ENCODE results near the gene LSM14A. TPM values are rescaled to one million over a fixed set of nuclear protein-coding genes. Genes with fewer than 3 reads are reported as not detected.
"Not testable (repeated sequence)": the region's sequence is repeated elsewhere in the genome, so short reads cannot be mapped to it uniquely, and the experiment has no call there.

LSM14A gene
- total RNA-seq, 2 experiments from 2014 or later: 182 to 189 TPM

DNA sequence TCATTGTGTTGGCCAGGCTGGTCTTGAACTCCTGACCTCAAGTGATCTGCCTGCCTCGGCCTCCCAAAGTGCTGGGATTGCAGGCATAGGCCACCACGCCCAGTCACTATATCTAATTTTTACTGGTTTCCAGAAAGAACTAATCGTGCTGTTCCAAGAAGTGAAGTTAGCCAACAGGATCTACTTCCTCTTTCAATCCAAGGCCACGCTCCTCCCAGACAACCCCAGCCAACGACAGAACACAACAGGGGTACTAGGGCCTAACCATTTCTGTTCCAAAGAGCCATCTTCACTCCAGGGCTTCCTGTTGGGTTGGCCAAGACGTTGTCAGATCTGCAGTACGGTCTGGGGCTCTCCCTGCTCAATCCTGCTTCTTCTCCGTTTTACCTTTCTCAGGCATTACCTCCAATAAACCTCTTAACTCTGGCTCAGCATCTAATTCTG lies 7.0 kb upstream of the LSM14A start:
- H2AFZ ChIP-seq (ENCODE audit: low read length): no peak overlapping the region
- peaks cover 11% of the 10 kb centered on the region for H3K4me1 ChIP-seq (ENCODE audit: insufficient read depth, low read length, poor library complexity, severe bottlenecking)
- H3K79me2 ChIP-seq (ENCODE audit: insufficient read depth, low read depth, low read length): no peaks in the 10 kb centered on the region
- intact Hi-C loops (cut with micrococcal nuclease; ENCODE audit: unreplicated experiment): no loop called here
- no peak overlapping the region for H3K4me3 ChIP-seq (ENCODE audit: low read depth, low read length, poor library complexity, severe bottlenecking)
- H4K20me1 ChIP-seq (ENCODE audit: insufficient read depth, low read length): no peaks in the 10 kb centered on the region
- no peaks in the 10 kb centered on the region for H3K9me2 ChIP-seq (ENCODE audit: insufficient read depth, low read length)
- H3K27ac ChIP-seq (ENCODE audit: low read depth, low read length, poor library complexity, severe bottlenecking): no peak overlapping the region
- no TSS peak for BruUV-seq (replicated peaks)
- no peaks in the 10 kb centered on the region for H3K36me3 ChIP-seq (ENCODE audit: insufficient read depth, low read length)
- ChIA-PET CTCF (ENCODE audit: unreplicated experiment) (no interaction called here), POLR2A (no interaction called here)
- TF ChIP-seq, protein P1, sequence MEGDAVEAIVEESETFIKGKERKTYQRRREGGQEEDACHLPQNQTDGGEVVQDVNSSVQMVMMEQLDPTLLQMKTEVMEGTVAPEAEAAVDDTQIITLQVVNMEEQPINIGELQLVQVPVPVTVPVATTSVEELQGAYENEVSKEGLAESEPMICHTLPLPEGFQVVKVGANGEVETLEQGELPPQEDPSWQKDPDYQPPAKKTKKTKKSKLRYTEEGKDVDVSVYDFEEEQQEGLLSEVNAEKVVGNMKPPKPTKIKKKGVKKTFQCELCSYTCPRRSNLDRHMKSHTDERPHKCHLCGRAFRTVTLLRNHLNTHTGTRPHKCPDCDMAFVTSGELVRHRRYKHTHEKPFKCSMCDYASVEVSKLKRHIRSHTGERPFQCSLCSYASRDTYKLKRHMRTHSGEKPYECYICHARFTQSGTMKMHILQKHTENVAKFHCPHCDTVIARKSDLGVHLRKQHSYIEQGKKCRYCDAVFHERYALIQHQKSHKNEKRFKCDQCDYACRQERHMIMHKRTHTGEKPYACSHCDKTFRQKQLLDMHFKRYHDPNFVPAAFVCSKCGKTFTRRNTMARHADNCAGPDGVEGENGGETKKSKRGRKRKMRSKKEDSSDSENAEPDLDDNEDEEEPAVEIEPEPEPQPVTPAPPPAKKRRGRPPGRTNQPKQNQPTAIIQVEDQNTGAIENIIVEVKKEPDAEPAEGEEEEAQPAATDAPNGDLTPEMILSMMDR (conservative IDR thresholded peaks at IDR 0.05; ENCODE audit: low read length): no peak
- H3K9me3 ChIP-seq (ENCODE audit: low read length): no peaks in the 10 kb centered on the region; the same call in 1 of the 2 replicates
- no peak overlapping the region for H3K4me2 ChIP-seq (ENCODE audit: low read length)
- no peak for DNase-seq (ENCODE audit: low spot score)

DNA sequence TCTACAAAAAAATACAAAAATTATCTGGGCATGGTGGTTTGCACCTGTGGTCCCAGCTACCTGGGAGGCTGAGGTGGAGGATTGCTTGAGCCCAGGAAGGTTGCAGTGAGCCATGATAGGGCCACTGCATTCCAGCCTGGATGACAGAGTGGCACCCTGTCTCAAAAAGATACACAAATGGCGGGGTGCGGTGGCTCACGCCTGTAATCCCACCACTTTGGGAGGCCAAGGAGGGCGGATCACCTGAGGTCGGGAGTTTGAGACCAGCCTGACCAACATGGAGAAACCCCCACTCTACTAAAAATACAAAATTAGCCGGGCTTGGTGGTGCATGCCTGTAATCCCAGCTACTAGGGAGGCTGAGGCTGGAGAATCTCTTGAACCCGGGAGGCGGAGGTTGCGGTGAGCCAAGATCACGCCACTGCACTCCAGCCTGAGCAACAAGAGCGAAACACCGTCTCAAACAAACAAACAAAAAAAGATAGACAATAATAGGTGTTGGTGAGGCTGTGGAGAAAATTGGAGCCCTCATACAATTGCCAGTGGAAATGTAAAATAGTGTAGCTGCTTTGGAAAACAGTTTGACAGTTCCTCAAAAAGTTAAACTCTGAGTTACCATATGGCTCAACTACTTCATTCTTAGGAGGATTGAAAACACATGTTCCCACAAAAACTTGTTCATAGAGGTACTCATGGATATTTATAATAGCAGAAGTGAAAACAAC lies 2.7 kb upstream of the LSM14A start:
- H3K36me3 ChIP-seq (ENCODE audit: insufficient read depth, low read length): peaks cover 14% of the 10 kb centered on the region
- H3K4me1 ChIP-seq (ENCODE audit: insufficient read depth, low read length, poor library complexity, severe bottlenecking): peaks cover 26% of the 10 kb centered on the region
- peaks cover 28% of the 10 kb centered on the region for H3K79me2 ChIP-seq (ENCODE audit: insufficient read depth, low read depth, low read length)
- H3K9me2 ChIP-seq (ENCODE audit: insufficient read depth, low read length); H3K9me3 ChIP-seq (ENCODE audit: low read length); intact Hi-C loops (cut with micrococcal nuclease; ENCODE audit: unreplicated experiment); BruUV-seq (replicated peaks); H3K4me3 ChIP-seq (ENCODE audit: low read depth, low read length, poor library complexity, severe bottlenecking); CTCF ChIA-PET (ENCODE audit: unreplicated experiment); H4K20me1 ChIP-seq (ENCODE audit: insufficient read depth, low read length); DNase-seq (ENCODE audit: low spot score): not testable (repeated sequence)
- POLR2A ChIA-PET: interaction anchor here (1.5 kb wide), 1 partner anchor 35 kb away, joined by 3 read pairs; no protein-coding TSS in a partner anchor
- H3K27ac ChIP-seq (ENCODE audit: low read depth, low read length, poor library complexity, severe bottlenecking): peak overlapping the region; percentile 91
- peak overlapping the region; percentile 75; the same call in 1 of the 2 replicates for H3K4me2 ChIP-seq (ENCODE audit: low read length)
- peak overlapping the region; percentile 89; the same call in 1 of the 2 replicates for H2AFZ ChIP-seq (ENCODE audit: low read length)

DNA sequence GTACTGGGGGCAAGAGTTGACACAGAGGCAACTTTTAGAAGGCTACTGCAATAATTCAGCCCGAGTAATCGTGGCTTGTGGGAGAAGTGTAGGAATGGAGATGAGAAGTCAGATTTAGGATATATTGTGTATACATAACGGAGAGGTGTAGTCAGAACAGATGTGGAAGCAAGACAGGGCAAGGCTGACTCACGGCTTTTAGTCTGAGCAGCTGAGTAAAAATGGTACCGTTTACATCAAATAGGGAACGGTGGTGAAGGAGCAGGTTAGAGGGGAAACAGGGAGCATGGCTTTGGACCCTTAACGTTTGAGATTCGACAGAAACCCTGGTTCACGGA lies 796 bp upstream of the LSM14A start:
- H3K4me2 ChIP-seq (ENCODE audit: low read length): peak overlapping the region; percentile 75
- BruUV-seq (replicated peaks): no TSS peak
- TF ChIP-seq EZH2phosphoT487 (IDR thresholded peaks at IDR 0.05; ENCODE audit: borderline replicate concordance, low read depth, low read length): no peak
- TF ChIP-seq, protein P1 (conservative IDR thresholded peaks at IDR 0.05; ENCODE audit: low read length): no peak
- H3K4me1 ChIP-seq (ENCODE audit: insufficient read depth, low read length, poor library complexity, severe bottlenecking): peaks cover 45% of the 10 kb centered on the region
- peaks cover 20% of the 10 kb centered on the region for H4K20me1 ChIP-seq (ENCODE audit: insufficient read depth, low read length)
- intact Hi-C loops (cut with micrococcal nuclease; ENCODE audit: unreplicated experiment): no loop called here
- POLR2A ChIA-PET: interaction anchor here (0.6 to 5.0 kb wide), 7 partner anchors 18 to 1164 kb away, joined by 3 to 26 read pairs (median 3); no protein-coding TSS in a partner anchor
- H3K27ac ChIP-seq (ENCODE audit: low read depth, low read length, poor library complexity, severe bottlenecking): peak overlapping the region; percentile 91
- no peak for DNase-seq (ENCODE audit: low spot score)
- no peaks in the 10 kb centered on the region for H3K9me2 ChIP-seq (ENCODE audit: insufficient read depth, low read length)
- H3K9me3 ChIP-seq (ENCODE audit: low read length): no peaks in the 10 kb centered on the region; the same call in 1 of the 2 replicates
- peak overlapping the region; percentile 88 for H3K4me3 ChIP-seq (ENCODE audit: low read depth, low read length, poor library complexity, severe bottlenecking)
- peak overlapping the region; percentile 73; the same call in 1 of the 2 replicates for H2AFZ ChIP-seq (ENCODE audit: low read length)
- peaks cover 47% of the 10 kb centered on the region for H3K79me2 ChIP-seq (ENCODE audit: insufficient read depth, low read depth, low read length)
- H3K36me3 ChIP-seq (ENCODE audit: insufficient read depth, low read length): peaks cover 33% of the 10 kb centered on the region
- CTCF ChIA-PET (ENCODE audit: unreplicated experiment): interaction anchor here (0.5 kb wide), 1 partner anchor 828 kb away, joined by 3 read pairs; no protein-coding TSS in a partner anchor

Measured in OCI-LY7 (cell line).